Neuronal stem cell (in vitro differentiated cells): ENCODE measurements around the gene ORM2.

ENCODE experiments used
- DNase-seq: peaks from one replicate; pipeline ENCODE4 v3.0.0-alpha.2; 2013; ENCODE audit warnings: low spot score
- H2AFZ ChIP-seq: one replicate; pipeline ENCODE4 v1.6.1; 2013; ENCODE audit warnings: mild to moderate bottlenecking, low read length, inconsistent platforms
- H2AK5ac ChIP-seq: 2 replicates; pipeline ENCODE4 v1.6.1; 2013; ENCODE audit warnings: low read depth, mild to moderate bottlenecking, inconsistent platforms, low read length, moderate library complexity, mixed read lengths
- H2BK120ac ChIP-seq: 2 replicates; pipeline ENCODE4 v1.6.1; 2013; ENCODE audit warnings: low read depth, mild to moderate bottlenecking, inconsistent platforms, low read length, moderate library complexity, mixed read lengths
- H2BK12ac ChIP-seq: one replicate; pipeline ENCODE4 v1.6.1; 2013; ENCODE audit warnings: low read length, inconsistent platforms
- H2BK15ac ChIP-seq: 2 replicates; pipeline ENCODE4 v1.6.1; 2013; ENCODE audit warnings: mild to moderate bottlenecking, low read length, inconsistent platforms, mixed read lengths
- H2BK5ac ChIP-seq: one replicate; pipeline ENCODE4 v1.6.1; 2013; ENCODE audit warnings: inconsistent platforms, mild to moderate bottlenecking, low read length, moderate library complexity
- H3K14ac ChIP-seq: one replicate; pipeline ENCODE4 v1.6.1; 2013; ENCODE audit warnings: low read length, inconsistent platforms
- H3K18ac ChIP-seq: 2 replicates; pipeline ENCODE4 v1.6.1; 2013; ENCODE audit warnings: low read length, inconsistent platforms
- H3K23ac ChIP-seq: 2 replicates; pipeline ENCODE4 v1.6.1; 2013; ENCODE audit warnings: low read depth, mild to moderate bottlenecking, mixed read lengths, low read length, inconsistent platforms; ENCODE audit not compliant: poor library complexity
- H3K27ac ChIP-seq: replicated peaks from 3 replicates; pipeline ENCODE4 v1.5.1; 2013; ENCODE audit warnings: low read length, inconsistent platforms
- H3K27me3 ChIP-seq, 3 experiments: 2 replicates each; pipeline ENCODE4 v1.6.1; 2013; ENCODE audit warnings: low read length in 3 of 3, mild to moderate bottlenecking in 2 of 3, inconsistent platforms in 1 of 3, low read depth in 1 of 3, mixed read lengths in 1 of 3, moderate library complexity in 1 of 3; ENCODE audit not compliant: control insufficient read depth in 3 of 3, insufficient read depth in 3 of 3
- H3K36me3 ChIP-seq, 2 donors: replicated peaks in 1 of 2; 2 replicates each; pipeline ENCODE4 v1.6.1; 2013; ENCODE audit warnings: low read length in 2 of 2; ENCODE audit not compliant: control insufficient read depth in 2 of 2, insufficient read depth in 2 of 2
- H3K4ac ChIP-seq: 2 replicates; pipeline ENCODE4 v1.6.1; 2013; ENCODE audit warnings: inconsistent platforms, mild to moderate bottlenecking, low read length, moderate library complexity
- H3K4me1 ChIP-seq, 2 donors: 1 replicate in 1 of 2; 2 replicates in 1 of 2; pipeline ENCODE4 v1.6.1; 2013; ENCODE audit warnings: low read length in 2 of 2, low read depth in 1 of 2; ENCODE audit not compliant: control insufficient read depth in 2 of 2, insufficient read depth in 1 of 2
- H3K4me2 ChIP-seq: one replicate; pipeline ENCODE4 v1.6.1; 2013; ENCODE audit warnings: mild to moderate bottlenecking, low read length, inconsistent platforms; ENCODE audit not compliant: insufficient read depth, poor library complexity, severe bottlenecking
- H3K4me3 ChIP-seq, 2 donors: 2 replicates each; pipeline ENCODE4 v1.5.1; 2013; ENCODE audit warnings: low read length in 2 of 2, mild to moderate bottlenecking in 2 of 2, inconsistent platforms in 1 of 2, moderate library complexity in 1 of 2
- H3K79me1 ChIP-seq: one replicate; pipeline ENCODE4 v1.6.1; 2013; ENCODE audit warnings: low read depth, mild to moderate bottlenecking, inconsistent platforms, low read length, moderate library complexity
- H3K9ac ChIP-seq: one replicate; pipeline ENCODE4 v1.6.1; 2013; ENCODE audit warnings: mild to moderate bottlenecking, low read depth, low read length, inconsistent platforms; ENCODE audit not compliant: poor library complexity
- H3K9me3 ChIP-seq, 2 donors: replicated peaks in 1 of 2; 2 replicates each; pipeline versions ENCODE3 to v1.6.1; 2013; ENCODE audit warnings: low read length in 2 of 2, mild to moderate bottlenecking in 2 of 2, inconsistent platforms in 1 of 2, low read depth in 1 of 2, mixed read lengths in 1 of 2, moderate library complexity in 1 of 2; ENCODE audit not compliant: control insufficient read depth in 2 of 2, insufficient read depth in 1 of 2
- H4K8ac ChIP-seq: one replicate; pipeline ENCODE4 v1.6.1; 2013; ENCODE audit warnings: low read depth, mild to moderate bottlenecking, inconsistent platforms, low read length, moderate library complexity
- H4K91ac ChIP-seq: one replicate; pipeline ENCODE4 v1.6.1; 2013; ENCODE audit warnings: low read length, low read depth, mild to moderate bottlenecking, inconsistent platforms; ENCODE audit not compliant: poor library complexity
- WGBS, 2 donors: extraction: QIAGEN DNeasy Blood & Tissue Kit; methylation state at CpG; one replicate each; pipeline ENCODE4 v1.1.7; 2013; ENCODE audit warnings: missing lambda C conversion rate in 2 of 2, mixed read lengths in 1 of 2; ENCODE audit not compliant: insufficient read length in 2 of 2, insufficient replicate concordance in 1 of 2; ENCODE audit errors: extremely low coverage in 2 of 2; 5-methylcytosine and 5-hydroxymethylcytosine counted together

The ORM2 gene

DNA sequence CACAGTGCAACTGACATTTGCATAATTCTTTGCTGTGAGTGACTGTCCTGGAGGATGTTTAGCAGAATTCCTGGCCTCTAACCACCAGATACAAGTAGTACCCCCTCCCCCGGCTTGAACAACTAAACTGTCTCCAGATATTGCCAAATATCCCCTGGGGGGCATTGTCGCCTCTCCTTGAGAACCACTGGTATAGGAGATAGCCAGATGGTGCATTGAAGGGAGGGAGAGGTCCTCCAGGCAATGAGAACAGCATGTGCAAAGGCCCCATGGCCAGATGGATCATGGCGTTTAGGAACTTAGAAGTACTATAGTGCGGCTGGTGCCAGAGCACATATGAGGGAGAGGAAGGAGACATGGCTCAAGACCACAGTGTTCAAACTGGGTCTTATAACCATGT, 25.7 kb upstream of the ORM2 start:
- Histone ChIP-seq H3K4me1 (peaks cover 0 to 6% of the 10 kb centered on the region in 2 donors), H3K4me3 (no peak overlapping the region), H3K4me2 (no peak overlapping the region), H3K14ac (no peak overlapping the region), H4K8ac (no peak overlapping the region), H3K79me1 (peaks cover 2% of the 10 kb centered on the region), H3K27ac (no peak overlapping the region), H2BK15ac (no peak overlapping the region), H2AK5ac (no peak overlapping the region), H2BK12ac (no peak overlapping the region), H3K23ac (no peak overlapping the region), H2BK120ac (no peak overlapping the region), H2BK5ac (no peak overlapping the region), H3K9me3 (no peaks in the 10 kb centered on the region), H3K9ac (no peak overlapping the region), H2AFZ (no peak overlapping the region), H3K36me3 (peaks cover 6 to 12% of the 10 kb centered on the region in 2 donors), H3K18ac (no peak overlapping the region), H3K4ac (no peak overlapping the region), H3K27me3 (peaks cover 0 to 2% (median 0%) of the 10 kb centered on the region in 3 experiments), H4K91ac (no peak overlapping the region)
- no CpG with 5 or more reads among the region's 4 CpGs for WGBS, 2 donors
- DNase-seq = no peak

DNA sequence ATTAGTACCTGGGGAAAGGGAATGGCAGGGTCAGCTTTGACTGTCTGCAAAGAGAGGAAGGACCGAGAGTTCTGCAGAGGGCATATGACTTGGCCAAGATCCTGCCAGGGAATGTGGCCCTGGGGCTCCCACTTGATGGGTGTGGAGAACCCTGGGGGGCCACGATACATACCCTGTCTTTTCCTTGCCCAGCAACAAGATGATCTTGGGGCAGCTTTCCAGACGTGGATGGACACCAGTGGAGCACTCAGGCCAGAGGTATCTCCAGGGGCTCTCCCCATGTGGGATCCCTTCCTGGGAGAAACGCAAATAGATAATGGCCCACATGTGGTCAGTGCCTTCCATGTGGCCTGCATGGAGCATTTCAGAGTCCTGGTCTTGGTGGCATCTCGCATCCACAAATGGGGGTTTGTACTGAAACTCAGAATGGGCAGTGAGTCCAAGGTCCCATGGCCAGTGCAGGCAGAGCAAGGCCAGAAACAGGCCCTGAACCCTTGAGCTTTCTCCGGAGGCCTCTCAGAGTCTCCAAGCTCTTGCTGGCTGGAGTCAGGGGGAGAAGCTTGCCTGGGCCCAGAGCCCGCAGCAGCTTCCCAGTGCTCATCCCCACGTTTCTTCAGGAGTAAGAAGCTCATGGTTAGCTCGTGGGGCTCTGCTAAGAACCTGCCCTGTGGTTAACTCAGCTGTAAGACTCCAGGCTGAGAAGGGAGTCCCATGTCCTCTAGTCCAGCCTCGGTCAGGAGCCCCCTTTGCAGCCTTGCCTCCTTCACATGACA, 25.1 kb upstream of the ORM2 start:
- Histone ChIP-seq H3K36me3 (peaks cover 0 to 9% of the 10 kb centered on the region in 2 donors), H3K79me1 (peaks cover 2% of the 10 kb centered on the region), H4K91ac (no peak overlapping the region), H3K23ac (no peak overlapping the region), H3K9ac (no peak overlapping the region), H3K4me1 (peaks cover 0 to 6% of the 10 kb centered on the region in 2 donors), H2BK12ac (no peak overlapping the region), H3K27me3 (peaks cover 0 to 2% (median 0%) of the 10 kb centered on the region in 3 experiments), H2BK120ac (no peak overlapping the region), H2BK15ac (peak overlapping the region; percentile 21), H3K18ac (no peak overlapping the region), H3K4me3 (no peak overlapping the region), H3K27ac (no peak overlapping the region), H2AK5ac (peak overlapping the region; percentile 39), H3K9me3 (no peaks in the 10 kb centered on the region), H2BK5ac (no peak overlapping the region), H3K14ac (no peak overlapping the region), H2AFZ (no peak overlapping the region), H3K4me2 (no peak overlapping the region), H3K4ac (no peak overlapping the region), H4K8ac (no peak overlapping the region)
- DNase-seq = no peak
- WGBS, 2 donors = no CpG with 5 or more reads among the region's 10 CpGs

- no peak overlapping the region for H3K27ac ChIP-seq
- no CpG with 5 or more reads among the region's 6 CpGs for WGBS, 2 donors
- DNase-seq = no peak
- no peak overlapping the region for H2BK5ac ChIP-seq
- H3K4me1 ChIP-seq = peaks cover 0 to 4% of the 10 kb centered on the region in 2 donors
- H3K23ac ChIP-seq = peak overlapping the region; percentile 8
- no peak overlapping the region for H3K4ac ChIP-seq
- H2AFZ ChIP-seq = no peak overlapping the region
- H3K4me2 ChIP-seq = no peak overlapping the region
- no peak overlapping the region for H2BK120ac ChIP-seq
- no peak overlapping the region for H3K4me3 ChIP-seq
- no peak overlapping the region for H4K91ac ChIP-seq
- no peak overlapping the region for H3K14ac ChIP-seq
- no peak overlapping the region for H3K9ac ChIP-seq
- peaks cover under 1 to 3% of the 10 kb centered on the region in 2 donors for H3K36me3 ChIP-seq
- H3K18ac ChIP-seq = no peak overlapping the region
- no peak overlapping the region for H2AK5ac ChIP-seq
- H2BK15ac ChIP-seq = no peak overlapping the region
- H3K9me3 ChIP-seq = no peaks in the 10 kb centered on the region
- peaks cover 0 to 2% (median 0%) of the 10 kb centered on the region in 3 experiments for H3K27me3 ChIP-seq
- no peak overlapping the region for H4K8ac ChIP-seq
- H3K79me1 ChIP-seq = no peaks in the 10 kb centered on the region
- no peak overlapping the region for H2BK12ac ChIP-seq
Observed at GRCh38 chr9:114307899-114308267, 21.8 kb upstream of the ORM2 start.

DNA sequence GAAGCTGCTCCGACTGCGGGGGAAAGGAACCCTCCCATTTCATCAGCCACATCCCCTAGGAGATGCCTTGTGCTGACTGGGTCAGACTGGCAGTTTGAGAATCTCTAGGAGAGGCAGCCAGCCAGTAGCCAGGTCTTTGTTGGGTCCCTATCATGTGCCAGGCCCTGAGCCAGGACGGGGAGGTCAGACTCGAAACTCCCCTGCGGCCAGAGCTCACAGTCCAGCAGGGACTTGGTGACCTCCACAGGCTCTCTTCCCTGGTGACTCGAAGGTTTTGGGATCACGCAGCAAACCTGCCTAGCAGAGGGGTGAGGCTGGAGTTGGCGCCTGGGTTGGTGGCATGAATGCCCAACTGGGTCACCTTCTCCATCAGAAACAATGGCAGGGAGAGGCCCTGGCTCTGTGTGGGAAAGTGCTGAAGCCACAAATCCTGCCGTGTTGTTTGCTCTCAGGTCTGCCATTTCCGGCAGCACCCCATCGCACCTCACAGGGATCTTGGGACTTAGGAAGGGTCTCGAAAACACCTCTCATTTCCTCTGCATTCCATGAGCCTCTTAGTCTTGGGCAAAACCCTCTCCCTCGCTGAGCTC, 21.2 kb upstream of the ORM2 start:
- no peak for DNase-seq
- Histone ChIP-seq H3K4me2 (no peak overlapping the region), H2BK120ac (no peak overlapping the region), H3K9me3 (no peaks in the 10 kb centered on the region), H3K4me3 (no peak overlapping the region), H4K8ac (no peak overlapping the region), H2AK5ac (no peak overlapping the region), H2BK12ac (no peak overlapping the region), H3K23ac (peak overlapping the region; percentile 8), H4K91ac (no peak overlapping the region), H3K4ac (no peak overlapping the region), H2BK5ac (no peak overlapping the region), H3K27me3 (peaks cover 0 to 2% (median 0%) of the 10 kb centered on the region in 3 experiments), H2BK15ac (no peak overlapping the region), H3K18ac (no peak overlapping the region), H2AFZ (no peak overlapping the region), H3K79me1 (no peaks in the 10 kb centered on the region), H3K14ac (no peak overlapping the region), H3K4me1 (peaks cover 0 to 4% of the 10 kb centered on the region in 2 donors), H3K9ac (no peak overlapping the region), H3K36me3 (peaks cover 0 to 3% of the 10 kb centered on the region in 2 donors), H3K27ac (no peak overlapping the region)
- no CpG with 5 or more reads among the region's 13 CpGs for WGBS, 2 donors
